ENCODE measurements around the gene ERAP2.

The ERAP2 gene

DNA sequence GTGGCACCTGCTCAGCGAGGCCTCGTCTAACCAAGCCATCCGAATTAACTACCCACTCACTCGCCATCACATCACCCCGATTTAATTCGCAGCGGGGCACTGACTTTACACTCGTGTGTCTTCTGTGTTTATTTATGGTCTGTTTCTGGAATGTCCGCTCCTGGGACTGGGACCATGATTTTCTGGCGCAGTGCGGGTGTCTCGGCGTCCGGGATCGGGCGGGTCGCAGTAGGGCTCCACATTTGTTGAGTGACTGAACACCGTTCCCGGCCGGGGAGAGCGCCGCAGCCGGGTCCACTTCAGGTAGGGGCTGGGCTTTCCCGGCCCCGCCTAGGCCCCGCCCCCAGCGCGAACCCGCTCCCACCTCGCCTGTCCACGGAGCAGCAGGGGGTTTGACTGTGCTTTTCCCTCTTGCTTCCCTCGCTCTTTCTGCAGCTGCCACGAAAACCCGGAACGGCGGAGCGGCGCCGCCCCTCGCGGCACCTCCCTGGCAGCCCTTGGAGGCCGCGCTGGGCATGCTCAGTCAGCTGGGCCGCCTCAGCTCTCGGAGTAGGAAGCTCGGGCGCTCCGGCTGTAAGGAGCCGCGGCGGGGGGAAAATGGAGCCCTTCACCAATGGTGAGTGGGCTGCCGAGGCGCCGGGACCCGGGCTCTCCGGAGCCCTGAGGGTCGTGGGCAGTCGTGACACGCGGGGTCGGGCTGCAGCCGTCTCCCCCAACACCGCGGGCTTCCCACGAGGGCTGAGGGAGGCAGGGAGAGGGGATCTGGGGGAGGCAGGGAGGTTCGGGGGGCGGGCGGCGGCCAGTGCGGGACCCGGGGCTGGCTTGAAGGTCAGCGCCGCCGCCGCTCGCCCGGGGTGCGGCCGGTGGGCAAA is 59.5 kb downstream of the ERAP2 start, which contains the start of gene LNPEP:
LNPEP (plus strand) TSS at position 522 of the 872 bp plus-strand sequence; CDS start at position 598, 76 bp downstream.
- DNase-seq, result peak; percentile 97

DNA sequence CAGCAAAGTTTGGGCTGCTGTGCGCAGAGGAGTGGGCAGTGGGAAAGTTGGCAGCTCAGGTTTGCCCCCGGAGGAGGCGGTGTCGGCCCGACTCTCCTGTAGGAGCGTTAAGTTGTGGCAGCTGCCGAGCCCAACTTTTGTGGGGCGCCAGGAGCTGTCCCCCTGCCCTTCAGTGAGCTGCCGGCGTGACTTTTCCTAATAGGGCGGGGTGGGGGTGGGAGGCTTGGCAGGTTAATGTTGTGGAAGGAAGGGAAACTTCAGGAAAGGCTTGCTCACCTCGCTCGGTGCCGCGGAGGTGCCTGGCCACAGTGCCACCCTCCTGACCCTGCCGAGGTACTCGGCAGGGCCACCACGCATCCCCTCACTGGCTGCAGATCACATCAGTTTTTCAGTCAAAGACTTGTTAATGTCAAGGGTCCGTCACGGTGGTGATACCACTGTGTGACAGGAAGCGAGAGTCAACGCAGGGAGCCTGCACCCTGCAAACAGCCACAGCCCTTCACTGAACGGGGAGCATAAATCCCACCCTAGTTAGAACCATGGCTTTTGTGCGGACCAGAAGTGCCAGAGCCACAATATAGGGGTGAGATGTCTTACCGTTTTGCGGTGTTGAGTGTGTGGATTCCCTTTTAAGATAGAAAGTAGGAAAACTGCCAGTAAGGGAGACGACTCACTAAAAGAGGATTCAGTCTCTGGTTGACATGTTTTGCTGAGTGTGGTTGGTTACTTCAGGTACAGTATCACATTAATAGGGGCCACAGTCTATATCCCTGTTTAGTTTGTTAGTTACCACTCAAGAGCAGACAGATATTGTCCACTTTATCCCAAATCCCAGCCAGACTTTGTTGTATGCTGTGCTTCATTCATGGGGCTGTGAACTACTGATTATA is 60.4 kb downstream of the ERAP2 start:
- DNase-seq, result no peak

DNA sequence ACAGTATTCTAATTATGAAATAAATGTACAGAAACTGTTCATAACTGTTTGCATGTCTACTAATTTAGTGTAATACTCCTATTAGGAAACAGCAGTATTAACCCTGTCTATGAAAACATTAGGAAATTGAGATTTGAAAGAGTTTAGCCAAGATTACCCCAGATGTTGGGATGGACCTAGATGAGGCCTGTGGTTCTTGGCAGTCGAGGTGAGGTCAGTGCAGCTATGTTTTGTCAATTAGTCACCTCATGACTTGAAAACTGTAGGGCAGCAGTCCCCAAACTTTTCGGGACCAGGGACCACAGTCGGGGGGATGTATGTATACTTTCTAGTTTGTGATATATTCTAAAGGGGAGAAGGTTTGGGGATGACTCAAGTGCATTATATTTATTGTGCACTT is 64.3 kb downstream of the ERAP2 start:
- DNase-seq, result no peak

DNA sequence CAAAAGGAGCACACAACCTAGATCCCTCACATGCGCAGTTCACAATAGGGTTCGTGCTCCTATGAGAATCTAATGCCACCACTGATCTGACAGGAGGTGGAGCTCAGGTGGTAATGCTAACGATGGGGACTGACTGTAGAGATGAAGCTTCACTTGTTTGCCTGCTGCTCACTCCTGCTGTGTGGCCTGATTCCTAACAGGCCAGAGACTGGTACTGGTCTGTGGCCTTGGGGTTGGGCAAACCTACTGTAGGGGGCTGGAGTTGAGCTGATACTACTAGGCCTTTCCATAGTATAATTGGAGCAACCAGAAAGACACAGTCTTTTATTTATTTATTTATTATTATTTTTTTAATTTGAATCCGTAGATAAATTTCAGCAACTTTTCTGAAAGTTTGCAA is 64.8 kb downstream of the ERAP2 start:
- no peak for DNase-seq

DNA sequence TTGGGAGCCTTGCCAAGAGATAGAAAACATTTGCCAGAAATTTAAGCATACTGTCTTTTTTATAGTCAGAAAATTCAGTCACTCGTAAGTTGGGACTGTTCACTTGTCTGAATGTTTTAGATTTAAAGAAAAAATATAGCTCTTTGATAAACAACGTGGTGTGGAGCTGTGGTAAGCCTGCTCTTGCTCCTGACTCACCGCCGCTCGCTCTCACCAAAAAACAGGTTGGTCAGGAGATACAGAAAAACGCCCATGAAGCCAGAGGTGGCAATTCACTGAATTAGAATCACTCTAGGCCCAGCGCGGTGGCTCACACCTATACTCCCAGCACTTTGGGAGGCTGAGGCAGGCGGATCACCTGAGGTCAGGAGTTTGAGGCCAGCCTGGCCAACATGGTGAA is 65.8 kb downstream of the ERAP2 start:
- no peak for DNase-seq

DNA sequence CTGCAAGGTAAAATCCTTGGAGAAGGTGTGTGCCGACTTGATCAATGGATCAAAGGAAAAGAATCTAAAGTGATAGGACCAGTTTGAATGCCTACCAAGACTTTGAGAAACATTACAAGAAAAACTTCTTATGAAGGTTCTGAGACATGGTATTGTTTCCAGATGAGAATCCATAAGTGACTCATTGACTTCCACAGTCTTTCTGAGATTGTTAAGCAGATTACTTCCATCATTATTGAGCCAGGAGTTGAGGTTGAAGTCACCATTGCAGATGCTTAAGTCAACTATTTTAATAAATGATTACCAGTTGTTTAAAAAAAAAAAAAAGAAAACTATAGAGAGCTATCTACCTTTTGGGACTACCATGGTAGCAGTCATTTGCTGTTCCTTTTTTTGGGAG is 66.6 kb downstream of the ERAP2 start:
- DNase-seq, result no peak

DNA sequence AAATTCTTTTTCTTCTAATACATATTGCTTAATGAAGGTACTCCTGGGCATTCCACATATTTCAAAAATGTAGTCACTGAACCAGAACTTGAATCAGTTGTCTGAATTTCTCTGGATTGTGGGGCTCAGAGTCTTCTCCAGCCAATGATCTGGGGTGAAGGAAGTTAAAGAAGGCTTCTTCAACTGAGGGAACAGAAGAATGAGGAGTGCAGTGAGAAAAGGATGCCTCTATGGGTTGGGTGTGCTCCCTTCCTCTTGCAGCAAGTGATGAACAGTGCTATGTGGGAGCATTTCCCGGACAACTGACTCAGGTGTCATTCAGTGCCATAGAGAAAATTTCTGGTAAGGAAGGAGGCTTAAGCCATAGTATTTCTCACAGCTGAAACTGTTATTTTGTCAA is 67.5 kb downstream of the ERAP2 start:
- DNase-seq, result no peak

DNA sequence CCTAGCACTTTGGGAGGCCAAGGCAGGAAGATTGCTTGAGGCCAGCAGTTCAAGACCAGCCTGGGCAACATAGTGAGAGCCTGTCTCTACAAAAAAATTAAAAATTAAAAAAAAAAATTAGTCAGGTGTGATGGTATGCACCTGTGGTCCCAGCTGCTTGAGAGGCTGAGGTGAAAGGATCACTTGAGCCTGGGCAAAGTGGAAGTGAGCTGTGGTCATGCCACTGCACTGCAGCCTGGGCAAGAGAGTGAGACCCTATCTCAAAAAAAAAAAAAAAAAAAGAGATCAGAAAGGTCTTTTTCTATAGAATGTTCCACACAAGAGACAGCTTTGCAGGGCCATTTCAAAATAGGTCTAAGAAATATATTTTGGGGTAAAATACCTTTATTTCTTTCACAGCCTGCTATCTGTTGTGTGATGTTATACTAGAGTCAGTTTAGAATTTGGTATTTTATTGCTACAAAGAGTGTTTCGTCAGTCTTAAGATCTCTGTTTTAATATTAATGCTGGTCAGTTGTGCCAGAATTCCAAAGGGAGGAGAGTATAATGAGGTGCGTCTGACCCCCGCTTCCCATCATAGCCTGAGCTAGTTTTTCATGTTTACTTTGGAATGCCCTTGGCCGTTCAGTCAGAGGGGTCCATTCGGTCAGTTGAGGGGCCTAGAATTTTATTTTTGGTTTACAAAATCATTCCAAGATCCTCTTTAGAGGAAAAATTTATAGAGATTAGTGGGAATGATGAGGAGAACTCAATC is 69.0 kb downstream of the ERAP2 start:
- no peak for DNase-seq

DNA sequence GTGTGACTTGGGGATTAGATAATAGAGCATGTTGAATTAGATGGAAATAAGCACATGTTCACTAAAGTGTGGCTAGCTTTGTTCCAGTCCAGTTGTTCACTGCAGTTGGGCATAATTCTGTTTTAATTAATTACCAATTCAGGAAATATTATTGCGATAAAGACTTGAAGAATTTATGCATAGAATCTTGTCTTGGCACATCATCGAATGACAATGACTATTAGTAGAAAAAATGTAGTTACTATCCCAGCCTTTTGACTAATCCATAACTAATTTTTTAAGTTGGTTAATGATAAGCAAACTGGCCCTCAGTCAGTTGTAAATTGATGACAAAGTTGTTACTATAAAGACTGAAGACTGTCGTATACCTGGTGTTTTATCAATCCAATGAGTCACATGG is 70.1 kb downstream of the ERAP2 start:
- DNase-seq, result no peak

DNA sequence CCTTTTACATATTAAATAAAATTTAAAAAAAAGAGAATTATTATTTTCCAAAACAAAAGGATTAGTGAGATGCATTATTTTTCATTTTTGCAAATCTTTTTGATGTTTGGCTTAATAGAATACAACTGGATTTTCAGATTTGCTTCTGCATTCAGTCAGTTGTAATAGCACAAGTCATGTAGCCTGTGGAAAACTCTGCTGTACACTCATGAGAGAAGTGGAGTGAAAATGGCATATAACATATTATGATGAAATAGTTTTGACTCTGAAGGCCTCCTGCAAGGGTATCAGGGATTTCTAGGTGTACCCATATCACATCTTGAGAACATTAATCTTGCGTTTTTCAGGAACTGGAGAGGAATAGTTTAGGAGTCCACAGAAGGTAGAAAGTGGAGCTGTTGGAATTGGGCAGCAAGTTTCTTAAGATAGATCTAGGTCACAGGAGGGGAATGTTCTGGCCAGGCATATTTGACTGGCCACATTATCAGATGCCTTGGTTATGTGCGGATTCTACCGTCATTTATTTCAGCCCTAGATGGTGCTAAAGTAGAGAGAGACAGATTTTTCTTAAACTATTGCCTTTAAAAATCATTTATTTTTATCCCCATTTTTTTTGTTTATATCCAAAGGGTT is 75.9 kb downstream of the ERAP2 start:
- no peak for DNase-seq

DNA sequence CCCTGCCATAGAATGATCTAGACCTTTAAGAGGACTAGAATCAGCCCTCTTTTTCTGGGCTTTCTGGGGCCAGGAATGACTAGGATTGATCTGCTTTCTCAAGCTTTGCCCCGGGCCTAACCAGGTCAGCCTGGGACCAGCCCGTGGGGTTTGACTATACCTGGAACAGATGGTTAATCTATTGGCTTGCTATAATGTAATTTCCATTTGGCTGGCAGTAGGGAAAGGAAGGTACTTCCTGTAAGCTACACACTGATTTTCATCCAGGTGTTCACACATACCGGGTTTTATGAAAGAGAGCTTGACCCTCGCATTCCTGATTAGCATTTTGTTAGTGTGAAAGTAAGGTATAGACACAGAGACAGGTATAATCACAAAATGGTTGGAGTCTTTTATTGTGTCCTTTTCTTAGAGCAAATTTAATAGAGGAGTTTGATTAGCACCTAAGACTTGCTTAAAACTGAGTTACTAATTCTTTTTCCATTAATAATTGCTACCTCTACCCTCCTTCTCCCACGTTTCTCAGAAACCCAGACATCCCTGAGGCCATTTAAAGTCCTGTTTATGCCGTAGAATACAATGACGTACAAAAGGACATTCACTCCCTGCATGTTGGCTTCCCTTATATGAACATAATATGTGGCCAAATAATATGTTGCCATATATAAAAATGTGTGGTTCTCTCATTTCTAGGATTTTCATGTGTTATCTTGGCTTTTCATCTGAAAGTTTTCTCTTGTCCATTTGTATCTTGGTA is 76.9 kb downstream of the ERAP2 start:
- no peak for DNase-seq

DNA sequence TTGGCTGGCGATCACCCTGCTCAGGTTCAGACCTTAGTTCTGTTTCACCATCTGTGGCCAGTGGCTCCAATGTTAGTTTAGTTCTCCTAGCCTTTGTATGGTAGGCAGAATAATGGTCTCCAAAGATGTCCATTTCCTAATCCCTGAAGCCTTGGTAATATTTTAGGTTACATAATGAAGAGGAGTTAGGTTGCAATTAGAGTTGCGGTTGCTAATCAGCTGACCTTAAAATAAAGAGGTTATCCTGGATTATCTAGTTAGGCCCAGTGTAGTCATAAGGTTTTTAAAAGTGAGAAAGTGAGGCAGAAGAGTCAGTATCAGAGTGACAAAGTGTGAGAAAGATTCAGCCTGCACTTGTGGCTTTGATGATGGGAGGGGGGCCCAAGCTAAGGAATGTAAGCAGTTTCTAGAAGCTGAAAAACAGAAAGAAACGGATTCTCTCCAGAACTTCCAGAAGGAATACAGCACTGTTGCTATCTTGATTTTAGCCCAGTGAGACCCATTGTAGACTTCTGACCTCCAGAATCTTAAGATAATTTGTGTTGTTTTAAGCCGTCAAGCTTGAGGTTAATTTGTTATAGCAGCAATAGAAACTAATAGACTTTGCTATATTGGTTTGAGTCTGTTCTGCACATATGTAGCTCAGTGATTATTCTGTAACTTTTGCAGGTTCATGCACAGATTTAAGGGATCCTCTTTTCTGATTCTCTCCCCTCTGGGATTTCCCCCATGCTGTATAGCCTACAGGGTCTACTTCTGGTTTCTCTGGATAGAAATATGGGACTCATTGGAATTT is 81.2 kb downstream of the ERAP2 start:
- peak; percentile 36 for DNase-seq

DNA sequence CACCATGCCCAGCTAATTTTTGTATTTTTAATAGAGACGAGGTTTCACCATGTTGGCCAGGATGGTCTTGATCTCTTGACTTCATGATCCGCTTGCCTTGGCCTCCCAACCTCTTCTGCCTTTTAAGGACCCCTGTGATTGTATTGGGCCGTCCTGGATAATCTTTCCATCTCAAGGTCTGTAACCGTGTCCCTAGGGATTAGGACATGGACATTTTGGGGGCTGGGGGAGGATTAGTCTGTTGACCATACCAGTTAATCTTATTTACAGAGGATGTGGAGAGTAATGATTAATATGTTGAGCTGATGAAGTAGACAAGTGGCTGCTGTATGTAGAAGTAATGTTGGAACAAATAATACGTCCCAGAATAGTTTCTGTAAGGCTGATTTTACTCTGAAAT is 82.7 kb downstream of the ERAP2 start:
- no peak for DNase-seq

DNA sequence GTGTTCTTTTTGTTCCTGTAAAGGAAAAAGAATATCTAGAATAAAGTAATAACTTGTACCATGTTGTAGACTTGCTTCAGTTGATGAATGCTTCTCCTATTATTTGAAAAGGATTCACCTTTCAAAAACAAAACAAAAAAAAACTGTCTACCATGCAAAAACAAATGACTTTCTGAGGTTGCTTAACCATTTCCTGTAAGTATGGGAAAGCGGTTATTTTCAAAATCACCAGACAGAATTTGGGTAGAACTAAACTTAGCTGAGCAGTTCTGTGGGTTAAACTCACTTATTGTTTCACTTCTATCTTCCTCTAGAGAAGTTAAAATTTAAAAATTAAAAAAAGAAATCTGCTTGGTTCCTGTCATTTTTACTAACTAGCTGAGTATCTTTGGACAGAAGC is 84.8 kb downstream of the ERAP2 start:
- no peak for DNase-seq

DNA sequence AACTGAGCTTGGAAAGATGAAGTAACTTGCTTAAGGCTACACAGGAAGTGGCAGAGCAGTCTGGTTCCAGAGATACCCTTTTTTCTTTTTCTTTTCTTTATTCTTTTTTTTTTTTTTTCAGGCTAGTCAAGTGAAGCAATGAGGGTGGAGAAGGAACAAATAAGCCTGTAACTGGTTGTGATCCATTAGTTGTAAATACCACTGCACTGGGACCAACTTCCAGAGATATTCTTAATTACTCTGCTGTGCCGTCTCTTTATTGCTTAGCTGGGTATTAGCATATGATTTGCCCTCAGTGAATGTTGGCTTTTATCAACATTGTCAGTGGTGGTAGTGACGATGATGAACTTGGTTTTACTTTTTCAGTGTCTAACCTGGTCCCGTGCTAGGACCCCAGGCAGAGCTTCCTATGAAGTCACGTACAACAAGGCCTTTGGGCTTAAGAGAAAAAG is 86.3 kb downstream of the ERAP2 start:
- DNase-seq, result no peak

DNA sequence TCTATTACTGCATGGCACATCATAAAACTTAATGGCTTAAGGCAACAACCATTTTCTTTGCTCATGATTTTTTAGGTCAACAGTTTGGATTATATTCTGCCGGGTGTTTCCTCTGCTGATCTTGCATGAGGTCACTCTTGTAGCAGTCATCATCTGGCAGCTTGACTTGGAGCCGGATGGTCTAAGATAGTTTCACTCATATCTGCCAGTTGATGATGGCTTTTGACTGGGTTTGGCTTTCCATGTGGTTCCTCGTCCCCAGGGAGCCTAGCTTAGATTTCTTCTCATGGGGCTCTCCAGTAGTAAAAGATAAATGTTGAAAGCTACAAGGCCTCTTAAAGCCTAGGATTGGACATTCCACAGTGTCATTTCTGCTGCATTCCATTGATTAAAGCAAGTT is 87.0 kb downstream of the ERAP2 start:
- DNase-seq, result no peak

DNA sequence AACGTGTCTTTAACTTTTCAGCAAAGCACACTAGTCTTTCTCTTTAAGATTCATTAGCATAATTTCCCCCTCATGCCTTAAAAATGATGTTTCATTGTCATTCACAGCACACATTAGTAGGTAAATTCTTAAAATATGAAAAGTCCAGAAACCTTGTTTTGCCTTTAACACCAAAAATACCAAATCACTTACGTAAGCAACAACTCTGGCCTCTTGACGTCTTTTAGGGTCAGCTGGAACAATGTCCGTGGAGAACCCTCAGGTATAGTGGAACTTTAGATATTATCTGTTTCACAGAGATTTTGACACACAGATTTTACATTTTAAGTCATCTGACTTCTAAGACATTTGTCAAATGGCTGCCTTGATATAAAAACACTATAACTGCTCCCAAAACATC is 90.5 kb downstream of the ERAP2 start:
- no peak for DNase-seq

DNA sequence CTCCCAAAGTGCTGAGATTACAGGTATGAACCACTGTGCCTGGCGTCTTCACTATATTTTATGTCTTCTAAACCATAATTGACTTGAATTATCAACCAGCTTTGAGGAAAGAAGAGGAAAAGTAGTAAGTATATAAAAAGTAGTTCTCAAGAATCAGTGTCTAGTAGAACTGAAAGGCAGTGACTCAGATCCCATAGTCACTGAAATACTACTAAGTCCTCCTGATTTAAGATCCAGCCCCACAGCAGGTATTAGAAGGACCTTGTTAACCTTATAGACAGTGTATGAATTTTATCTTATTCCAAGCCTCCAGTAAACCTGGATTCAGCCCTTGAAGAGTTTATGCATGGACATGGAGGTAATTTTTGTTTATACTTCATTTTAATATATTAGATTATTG is 91.1 kb downstream of the ERAP2 start:
- no peak for DNase-seq

DNA sequence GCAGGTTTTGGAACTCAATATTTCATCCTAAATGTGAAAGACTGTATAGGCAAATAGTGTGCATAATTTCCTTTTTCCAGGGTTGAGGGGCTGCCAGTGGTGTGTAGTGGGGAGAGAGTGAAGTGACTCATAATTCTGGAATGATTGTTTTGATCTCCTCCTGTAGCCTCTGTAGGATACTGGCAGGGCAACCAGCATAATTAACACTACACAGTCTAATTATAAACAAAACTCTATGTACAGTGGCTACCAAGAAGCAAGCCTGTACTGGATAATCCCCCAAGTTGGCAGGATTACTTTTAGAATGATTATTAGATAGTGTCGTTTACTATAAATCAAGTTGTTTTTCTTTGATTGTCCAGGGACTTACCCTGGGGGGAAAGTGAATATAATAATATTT is 91.8 kb downstream of the ERAP2 start:
- DNase-seq, result peak; percentile 33

DNA sequence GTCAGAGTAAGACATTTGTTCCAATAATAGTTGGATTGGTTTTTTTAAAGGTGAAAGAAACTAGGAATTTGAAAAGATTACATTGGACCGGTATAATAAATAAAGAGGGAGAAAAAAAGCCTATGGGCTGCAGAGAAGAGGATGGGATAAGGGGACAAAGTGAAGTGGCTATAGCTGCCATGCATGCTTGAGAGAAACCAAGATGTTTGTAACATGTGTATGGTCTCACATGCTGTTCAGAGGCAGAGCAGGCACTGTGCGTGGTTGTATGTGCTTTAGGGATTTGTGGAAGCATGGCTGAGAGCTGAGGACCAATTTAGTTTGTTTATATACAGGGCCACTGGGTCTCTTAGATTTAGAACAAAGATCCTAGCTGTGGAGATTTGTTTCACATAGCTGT is 92.3 kb downstream of the ERAP2 start:
- DNase-seq, result no peak
